Caco-2 (cell line): ENCODE data around the gene EFHC2. TPM values are rescaled to one million over a fixed set of nuclear protein-coding genes. Genes with fewer than 3 reads are reported as not detected.

ENCODE experiments used
- BruUV-seq: library from RNA; stranded (reverse); fragments of 400-500 nt; replicated peaks from 2 replicates; lab custom pipeline; 2021; lab: Mats Ljungman, UMichigan
- CTCF ChIA-PET: fragments of 300-600 bp; sonication (Branson Sonifier 250); formaldehyde crosslinking; loops from one replicate; lab custom pipeline; 2022; ENCODE audit warnings: antibody characterized with exemption; lab: Charles Lee
- POLR2A ChIA-PET: fragments of 300-600 bp; sonication (Branson Sonifier 250); formaldehyde crosslinking; loops from one replicate; lab custom pipeline; 2022; ENCODE audit warnings: antibody characterized with exemption; lab: Charles Lee
- DNase-seq, 2 experiments: peaks; one replicate each; pipeline versions ENCODE4 v3.0.0 to v3.0.0-alpha.2; 2020 to 2022
- H3K27me3 ChIP-seq: replicated peaks from 2 replicates; pipeline ENCODE4 v1.6.0; 2011; ENCODE audit warnings: low read length; ENCODE audit not compliant: control insufficient read depth, insufficient read depth
- H3K36me3 ChIP-seq: 2 replicates; pipeline ENCODE4 v1.5.1; 2011; ENCODE audit warnings: low read length; ENCODE audit not compliant: control insufficient read depth, insufficient read depth
- H3K4me1 ChIP-seq: fragments of 250-450 bp; sonication (Bioruptor Pico); 2 replicates; pipeline ENCODE4 v1.5.1; 2020; ENCODE audit warnings: mild to moderate bottlenecking
- H3K4me3 ChIP-seq: 2 replicates; pipeline ENCODE4 v1.5.1; 2011; ENCODE audit warnings: low read depth, mild to moderate bottlenecking, control low read depth, low read length
- H3K9me3 ChIP-seq: fragments of 250-450 bp; sonication (Bioruptor Pico); 2 replicates; pipeline ENCODE4 v1.5.1; 2020; ENCODE audit warnings: mild to moderate bottlenecking, moderate library complexity
- H3K27ac Mint-ChIP-seq: one replicate; pipeline ENCODE4 v1.8.0; 2022; ENCODE audit warnings: mixed read lengths; ENCODE audit not compliant: unreplicated experiment
- H3K27me3 Mint-ChIP-seq: one replicate; pipeline ENCODE4 v1.8.0; 2022; ENCODE audit warnings: mixed read lengths; ENCODE audit not compliant: insufficient read depth, unreplicated experiment
- H3K36me3 Mint-ChIP-seq: one replicate; pipeline ENCODE4 v1.8.0; 2022; ENCODE audit warnings: mild to moderate bottlenecking, mixed read lengths; ENCODE audit not compliant: insufficient read depth, unreplicated experiment
- H3K4me1 Mint-ChIP-seq: one replicate; pipeline ENCODE4 v1.8.0; 2022; ENCODE audit warnings: low read depth, mixed read lengths; ENCODE audit not compliant: unreplicated experiment
- H3K4me3 Mint-ChIP-seq: one replicate; pipeline ENCODE4 v1.8.0; 2022; ENCODE audit warnings: mild to moderate bottlenecking, moderate library complexity, mixed read lengths; ENCODE audit not compliant: unreplicated experiment
- H3K9me3 Mint-ChIP-seq: one replicate; pipeline ENCODE4 v1.8.0; 2022; ENCODE audit warnings: mixed read lengths; ENCODE audit not compliant: unreplicated experiment
- intact Hi-C: fragments of 100-400 bp; cut with micrococcal nuclease; formaldehyde crosslinking; loops from one replicate; pipeline ENCODE4 v1.10.0; 2022; ENCODE audit not compliant: unreplicated experiment
- total RNA-seq: library from RNA; stranded (reverse); gene quantifications from 2 replicates; pipeline ENCODE4 v1.2.3, GENCODE V29; 2022
- TF ChIP-seq, protein P1 (sequence below), 2 experiments: fragments of 200-600 bp in 1 of 2; IDR thresholded peaks; 1 replicate in 1 of 2; 2 replicates in 1 of 2; pipeline versions ENCODE4 v1.5.1 to v1.8.0; 2011 to 2022; ENCODE audit warnings: antibody characterized with exemption in 1 of 2, control low read depth in 1 of 2, inconsistent platforms in 1 of 2, low read depth in 1 of 2, low read length in 1 of 2, mild to moderate bottlenecking in 1 of 2, moderate library complexity in 1 of 2; ENCODE audit not compliant: insufficient read depth in 1 of 2, severe bottlenecking in 1 of 2, unreplicated experiment in 1 of 2

The EFHC2 gene
- total RNA-seq, 1 experiment from 2014 or later = not detected

GRCh38 chrX:44267116-44267515 is 76.4 kb downstream of the EFHC2 start:
- no peaks in the 10 kb centered on the region for H3K4me1 ChIP-seq
- H3K27me3 Mint-ChIP-seq = peaks cover 3% of the 10 kb centered on the region
- no peaks in the 10 kb centered on the region for H3K9me3 ChIP-seq
- H3K4me3 Mint-ChIP-seq = no peak overlapping the region
- POLR2A ChIA-PET = no interaction called here
- BruUV-seq = no TSS peak
- intact Hi-C loops = no loop called here
- no peak overlapping the region for H3K4me3 ChIP-seq
- H3K36me3 ChIP-seq = no peaks in the 10 kb centered on the region
- CTCF ChIA-PET = no interaction called here
- TF ChIP-seq, protein P1, sequence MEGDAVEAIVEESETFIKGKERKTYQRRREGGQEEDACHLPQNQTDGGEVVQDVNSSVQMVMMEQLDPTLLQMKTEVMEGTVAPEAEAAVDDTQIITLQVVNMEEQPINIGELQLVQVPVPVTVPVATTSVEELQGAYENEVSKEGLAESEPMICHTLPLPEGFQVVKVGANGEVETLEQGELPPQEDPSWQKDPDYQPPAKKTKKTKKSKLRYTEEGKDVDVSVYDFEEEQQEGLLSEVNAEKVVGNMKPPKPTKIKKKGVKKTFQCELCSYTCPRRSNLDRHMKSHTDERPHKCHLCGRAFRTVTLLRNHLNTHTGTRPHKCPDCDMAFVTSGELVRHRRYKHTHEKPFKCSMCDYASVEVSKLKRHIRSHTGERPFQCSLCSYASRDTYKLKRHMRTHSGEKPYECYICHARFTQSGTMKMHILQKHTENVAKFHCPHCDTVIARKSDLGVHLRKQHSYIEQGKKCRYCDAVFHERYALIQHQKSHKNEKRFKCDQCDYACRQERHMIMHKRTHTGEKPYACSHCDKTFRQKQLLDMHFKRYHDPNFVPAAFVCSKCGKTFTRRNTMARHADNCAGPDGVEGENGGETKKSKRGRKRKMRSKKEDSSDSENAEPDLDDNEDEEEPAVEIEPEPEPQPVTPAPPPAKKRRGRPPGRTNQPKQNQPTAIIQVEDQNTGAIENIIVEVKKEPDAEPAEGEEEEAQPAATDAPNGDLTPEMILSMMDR (IDR thresholded peaks at IDR 0.05; ENCODE audit: insufficient read depth in 1 of 2, low read depth in 1 of 2, low read length in 1 of 2, severe bottlenecking in 1 of 2, unreplicated experiment in 1 of 2) = no peak
- no peaks in the 10 kb centered on the region for H3K36me3 Mint-ChIP-seq
- H3K9me3 Mint-ChIP-seq = no peaks in the 10 kb centered on the region
- H3K27me3 ChIP-seq = no peaks in the 10 kb centered on the region
- no peak overlapping the region for H3K27ac Mint-ChIP-seq
- no peaks in the 10 kb centered on the region for H3K4me1 Mint-ChIP-seq
- no peak for DNase-seq

- ChIA-PET POLR2A (no interaction called here), CTCF (no interaction called here)
- H3K36me3 ChIP-seq = no peaks in the 10 kb centered on the region
- intact Hi-C loops = no loop called here
- H3K36me3 Mint-ChIP-seq = no peaks in the 10 kb centered on the region
- no peak overlapping the region for H3K27ac Mint-ChIP-seq
- H3K9me3 ChIP-seq = no peaks in the 10 kb centered on the region
- BruUV-seq = no TSS peak
- H3K9me3 Mint-ChIP-seq = no peaks in the 10 kb centered on the region
- DNase-seq = no peak
- H3K4me3 Mint-ChIP-seq = no peak overlapping the region
- no peak overlapping the region for H3K4me3 ChIP-seq
- no peaks in the 10 kb centered on the region for H3K27me3 ChIP-seq
- TF ChIP-seq, protein P1 (IDR thresholded peaks at IDR 0.05; ENCODE audit: insufficient read depth in 1 of 2, low read depth in 1 of 2, low read length in 1 of 2, severe bottlenecking in 1 of 2, unreplicated experiment in 1 of 2) = no peak
- no peaks in the 10 kb centered on the region for H3K4me1 Mint-ChIP-seq
- H3K27me3 Mint-ChIP-seq = peaks cover 3% of the 10 kb centered on the region
- no peaks in the 10 kb centered on the region for H3K4me1 ChIP-seq
Measured at GRCh38 chrX:44265559-44265958, 77.9 kb downstream of the EFHC2 start.

DNA sequence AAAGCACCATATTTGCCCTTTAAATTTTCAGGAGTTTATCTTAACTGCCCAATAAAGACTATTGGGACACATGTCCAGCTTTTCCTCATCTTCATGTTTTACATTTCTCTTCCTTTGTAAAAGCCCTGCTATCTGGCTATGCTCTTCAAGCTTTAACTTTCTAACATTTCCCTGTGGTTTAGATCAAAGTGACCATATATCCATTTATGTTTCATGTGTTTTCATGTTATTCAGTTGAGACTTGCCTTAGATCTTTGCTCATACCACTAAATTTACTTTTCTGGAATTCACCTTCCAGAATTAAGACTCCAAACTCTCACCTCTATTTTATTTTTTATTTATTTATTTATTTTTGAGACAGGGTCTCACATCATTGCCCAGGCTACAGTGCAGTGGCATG is 78.5 kb downstream of the EFHC2 start:
- H3K4me3 ChIP-seq = no peak overlapping the region
- intact Hi-C loops = no loop called here
- no TSS peak for BruUV-seq
- TF ChIP-seq, protein P1 (IDR thresholded peaks at IDR 0.05; ENCODE audit: insufficient read depth in 1 of 2, low read depth in 1 of 2, low read length in 1 of 2, severe bottlenecking in 1 of 2, unreplicated experiment in 1 of 2) = no peak
- no peaks in the 10 kb centered on the region for H3K27me3 ChIP-seq
- ChIA-PET CTCF (no interaction called here), POLR2A (no interaction called here)
- no peaks in the 10 kb centered on the region for H3K4me1 Mint-ChIP-seq
- no peak for DNase-seq
- no peaks in the 10 kb centered on the region for H3K9me3 ChIP-seq
- H3K36me3 ChIP-seq = no peaks in the 10 kb centered on the region
- no peaks in the 10 kb centered on the region for H3K4me1 ChIP-seq
- H3K36me3 Mint-ChIP-seq = no peaks in the 10 kb centered on the region
- H3K27ac Mint-ChIP-seq = no peak overlapping the region
- peaks cover 3% of the 10 kb centered on the region for H3K27me3 Mint-ChIP-seq
- no peaks in the 10 kb centered on the region for H3K9me3 Mint-ChIP-seq
- no peak overlapping the region for H3K4me3 Mint-ChIP-seq
